Fibroblast of lung (primary cell): Measurements from ENCODE around the gene RNFT1.
"Not testable (repeated sequence)": the region's sequence is repeated elsewhere in the genome, so short reads cannot be mapped to it uniquely, and the experiment has no call there.

Experiments
- EZH2 ChIP-seq: IDR thresholded peaks from 2 replicates; pipeline ENCODE4 v1.5.1; 2012; ENCODE audit warnings: low read length, control low read depth, mild to moderate bottlenecking; ENCODE audit errors: missing control alignments
- TF ChIP-seq, protein P1 (sequence below), 2 donors: IDR thresholded peaks in 1 of 2; conservative IDR thresholded peaks in 1 of 2; 1 replicate in 1 of 2; 2 replicates in 1 of 2; pipeline ENCODE4 v1.5.1; 2011 to 2012; ENCODE audit warnings: low read length in 2 of 2, control low read depth in 1 of 2, inconsistent platforms in 1 of 2, low read depth in 1 of 2, mild to moderate bottlenecking in 1 of 2

DNA sequence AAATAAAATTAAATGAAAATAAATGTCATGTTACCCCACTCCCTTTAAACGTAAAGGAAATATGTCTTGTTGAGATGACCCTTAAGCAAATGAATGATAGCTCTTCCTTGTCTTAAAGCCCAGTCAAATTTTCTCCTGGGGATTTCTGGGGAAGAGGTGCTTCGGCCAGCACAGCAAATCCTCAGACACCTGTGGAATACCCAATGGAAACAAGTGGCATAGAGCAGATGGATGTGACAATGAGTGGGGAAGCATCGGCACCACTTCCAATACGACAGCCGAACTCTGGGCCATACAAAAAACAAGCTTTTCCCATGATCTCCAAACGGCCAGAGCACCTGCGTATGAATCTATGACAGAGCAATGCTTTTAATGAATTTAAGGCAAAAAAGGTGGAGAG is 18.1 kb downstream of the RNFT1 start:
- TF ChIP-seq, protein P1, sequence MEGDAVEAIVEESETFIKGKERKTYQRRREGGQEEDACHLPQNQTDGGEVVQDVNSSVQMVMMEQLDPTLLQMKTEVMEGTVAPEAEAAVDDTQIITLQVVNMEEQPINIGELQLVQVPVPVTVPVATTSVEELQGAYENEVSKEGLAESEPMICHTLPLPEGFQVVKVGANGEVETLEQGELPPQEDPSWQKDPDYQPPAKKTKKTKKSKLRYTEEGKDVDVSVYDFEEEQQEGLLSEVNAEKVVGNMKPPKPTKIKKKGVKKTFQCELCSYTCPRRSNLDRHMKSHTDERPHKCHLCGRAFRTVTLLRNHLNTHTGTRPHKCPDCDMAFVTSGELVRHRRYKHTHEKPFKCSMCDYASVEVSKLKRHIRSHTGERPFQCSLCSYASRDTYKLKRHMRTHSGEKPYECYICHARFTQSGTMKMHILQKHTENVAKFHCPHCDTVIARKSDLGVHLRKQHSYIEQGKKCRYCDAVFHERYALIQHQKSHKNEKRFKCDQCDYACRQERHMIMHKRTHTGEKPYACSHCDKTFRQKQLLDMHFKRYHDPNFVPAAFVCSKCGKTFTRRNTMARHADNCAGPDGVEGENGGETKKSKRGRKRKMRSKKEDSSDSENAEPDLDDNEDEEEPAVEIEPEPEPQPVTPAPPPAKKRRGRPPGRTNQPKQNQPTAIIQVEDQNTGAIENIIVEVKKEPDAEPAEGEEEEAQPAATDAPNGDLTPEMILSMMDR (conservative IDR thresholded peaks at IDR 0.05 in 1 of 2, IDR thresholded peaks at IDR 0.05 in 1 of 2; ENCODE audit: low read depth in 1 of 2, low read length in 2 of 2), result not testable (repeated sequence)
- TF ChIP-seq EZH2, result not testable (repeated sequence)
